HL-60 (cell line): ENCODE measurements around the gene SLC23A2.
A peak's percentile ranks its signal among the peaks of the same experiment; 100 is the strongest.

Experiments used
- DNase-seq, 2 experiments: peaks; one replicate each; pipeline ENCODE4 v3.0.0-alpha.2; 2010 to 2020; ENCODE audit warnings: low read depth in 1 of 2, low spot score in 1 of 2
- H3K27ac ChIP-seq: fragments of 250-450 bp; sonication (Bioruptor Pico); replicated peaks from 2 replicates; pipeline ENCODE4 v1.5.1; 2020; ENCODE audit warnings: mild to moderate bottlenecking, moderate library complexity
- H3K27me3 ChIP-seq: fragments of 250-450 bp; sonication (Bioruptor Pico); 2 replicates; pipeline ENCODE4 v1.5.1; 2021; ENCODE audit warnings: mild to moderate bottlenecking, moderate library complexity; ENCODE audit not compliant: insufficient read depth, poor library complexity, severe bottlenecking
- H3K4me3 ChIP-seq: replicated peaks from 2 replicates; pipeline ENCODE4 v1.5.1; 2011; ENCODE audit warnings: mild to moderate bottlenecking, control low read depth, low read length; ENCODE audit not compliant: insufficient read depth
- GABPA ChIP-seq: IDR thresholded peaks from 2 replicates; pipeline ENCODE4 v1.6.1; 2012; ENCODE audit warnings: low read depth
- POLR2AphosphoS5 ChIP-seq: IDR thresholded peaks from 2 replicates; pipeline ENCODE4 v1.6.1; 2012; ENCODE audit warnings: low read depth
- REST ChIP-seq: IDR thresholded peaks from 2 replicates; pipeline ENCODE4 v1.6.1; 2012; ENCODE audit warnings: low read depth; ENCODE audit not compliant: insufficient replicate concordance
- SPI1 ChIP-seq: IDR thresholded peaks from 2 replicates; pipeline ENCODE4 v1.6.1; 2012; ENCODE audit warnings: low read depth, mild to moderate bottlenecking, borderline replicate concordance
- TF ChIP-seq, protein P1 (sequence below): IDR thresholded peaks from one replicate; pipeline ENCODE4 v1.5.1; 2011; ENCODE audit warnings: low read length, control low read depth, inconsistent platforms; ENCODE audit not compliant: insufficient read depth

SLC23A2 gene

DNA sequence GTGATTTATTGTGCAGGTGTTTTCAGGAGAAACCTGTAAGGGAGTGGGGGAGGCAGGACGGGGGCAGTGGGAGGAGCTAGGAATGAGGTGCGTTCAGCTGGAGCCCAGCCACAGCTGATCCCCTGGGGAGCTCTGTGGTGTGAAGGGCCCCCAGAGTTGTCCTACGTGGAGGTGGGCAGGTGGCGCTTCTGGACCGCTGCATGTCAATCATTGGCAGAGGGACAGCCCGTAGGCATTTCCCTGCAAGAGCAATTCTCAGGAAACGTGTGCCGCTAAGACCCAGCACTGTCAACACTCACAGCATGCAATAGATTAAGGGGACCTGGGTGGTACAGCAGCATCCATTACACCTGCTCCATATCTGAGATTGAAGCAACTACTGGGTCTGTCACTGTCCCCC, 191.6 kb downstream of the SLC23A2 start:
- DNase-seq, result no peak
- Histone ChIP-seq H3K27ac (peak overlapping the region; percentile 99), H3K27me3 (no peaks in the 10 kb centered on the region), H3K4me3 (no peak overlapping the region)
- TF ChIP-seq, protein P1, sequence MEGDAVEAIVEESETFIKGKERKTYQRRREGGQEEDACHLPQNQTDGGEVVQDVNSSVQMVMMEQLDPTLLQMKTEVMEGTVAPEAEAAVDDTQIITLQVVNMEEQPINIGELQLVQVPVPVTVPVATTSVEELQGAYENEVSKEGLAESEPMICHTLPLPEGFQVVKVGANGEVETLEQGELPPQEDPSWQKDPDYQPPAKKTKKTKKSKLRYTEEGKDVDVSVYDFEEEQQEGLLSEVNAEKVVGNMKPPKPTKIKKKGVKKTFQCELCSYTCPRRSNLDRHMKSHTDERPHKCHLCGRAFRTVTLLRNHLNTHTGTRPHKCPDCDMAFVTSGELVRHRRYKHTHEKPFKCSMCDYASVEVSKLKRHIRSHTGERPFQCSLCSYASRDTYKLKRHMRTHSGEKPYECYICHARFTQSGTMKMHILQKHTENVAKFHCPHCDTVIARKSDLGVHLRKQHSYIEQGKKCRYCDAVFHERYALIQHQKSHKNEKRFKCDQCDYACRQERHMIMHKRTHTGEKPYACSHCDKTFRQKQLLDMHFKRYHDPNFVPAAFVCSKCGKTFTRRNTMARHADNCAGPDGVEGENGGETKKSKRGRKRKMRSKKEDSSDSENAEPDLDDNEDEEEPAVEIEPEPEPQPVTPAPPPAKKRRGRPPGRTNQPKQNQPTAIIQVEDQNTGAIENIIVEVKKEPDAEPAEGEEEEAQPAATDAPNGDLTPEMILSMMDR, result no peak
- no peak for TF ChIP-seq GABPA
- TF ChIP-seq SPI1, result no peak
- no peak for TF ChIP-seq POLR2AphosphoS5
- TF ChIP-seq REST, result no peak

DNA sequence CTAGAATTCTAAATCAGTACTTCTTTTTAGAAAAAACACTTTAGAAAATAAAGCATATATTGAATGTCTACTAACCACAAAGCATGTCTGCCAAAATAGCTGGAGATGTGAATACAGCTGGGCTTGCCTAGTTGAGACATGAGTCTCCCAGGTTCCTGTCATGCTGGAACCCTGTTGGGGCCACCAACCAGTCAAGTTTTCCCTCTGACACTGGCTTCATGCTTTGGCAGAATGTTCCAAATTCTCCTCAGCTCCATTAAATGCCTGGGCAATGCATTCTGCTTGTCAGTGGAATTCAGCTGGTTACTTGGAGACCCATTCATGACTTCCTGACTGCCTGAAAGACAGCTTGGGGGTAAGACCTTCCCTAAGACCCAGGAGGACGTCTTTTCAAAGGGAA, 192.4 kb downstream of the SLC23A2 start:
- H3K4me3 ChIP-seq, result no peak overlapping the region
- H3K27me3 ChIP-seq, result no peaks in the 10 kb centered on the region
- peak overlapping the region; percentile 99 for H3K27ac ChIP-seq
- DNase-seq, result peak in 1 of 2 experiments; percentile 65
- peak; percentile 11; the same call in 1 of the 2 replicates for TF ChIP-seq POLR2AphosphoS5
- no peak for TF ChIP-seq GABPA

DNA sequence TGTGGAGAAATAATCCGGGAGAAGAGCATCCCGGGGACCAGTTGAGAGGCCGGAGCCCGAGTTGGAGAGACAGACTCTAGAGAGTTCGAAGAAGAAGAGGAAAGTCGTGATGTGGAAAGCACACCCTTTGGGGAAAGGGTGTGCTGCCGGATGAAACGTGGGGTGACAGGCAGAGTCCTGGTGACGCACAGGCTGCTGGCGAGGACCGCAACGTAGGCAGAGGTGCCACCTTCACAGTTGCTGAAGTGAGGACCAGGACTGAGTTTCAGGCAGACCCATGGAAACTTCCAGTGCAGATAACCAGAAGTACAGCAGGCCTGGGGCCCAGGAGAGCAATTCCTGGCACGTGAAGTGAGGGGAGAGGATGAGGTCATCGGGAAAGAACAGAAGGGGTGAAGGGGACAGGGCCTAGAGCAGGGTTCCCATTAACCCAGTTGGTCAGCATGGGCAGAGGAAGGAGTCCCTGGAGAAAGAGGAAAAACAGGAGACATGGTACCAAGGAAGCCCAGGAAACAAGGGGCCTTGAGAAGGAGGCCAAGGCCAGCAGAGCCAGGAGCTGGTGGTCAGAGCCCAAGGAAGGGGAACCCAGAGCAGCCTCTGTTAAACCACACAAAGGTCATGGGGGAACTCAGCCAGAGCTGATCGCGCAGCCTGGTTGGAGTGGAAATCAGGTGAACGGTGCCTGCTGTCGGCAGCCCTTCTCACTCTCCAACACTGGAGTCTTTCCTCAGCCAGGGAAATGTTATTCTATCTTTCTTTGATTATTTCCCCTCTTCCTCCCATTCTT, 195.5 kb downstream of the SLC23A2 start:
- DNase-seq, result no peak
- no peak overlapping the region for H3K4me3 ChIP-seq
- no peaks in the 10 kb centered on the region for H3K27me3 ChIP-seq
- H3K27ac ChIP-seq, result peak overlapping the region; percentile 23; the same call in 1 of the 2 replicates
- TF ChIP-seq SPI1 (no peak), POLR2AphosphoS5 (0 out of 2 replicates have a peak, but pooled peaks have one; percentile 7)

DNA sequence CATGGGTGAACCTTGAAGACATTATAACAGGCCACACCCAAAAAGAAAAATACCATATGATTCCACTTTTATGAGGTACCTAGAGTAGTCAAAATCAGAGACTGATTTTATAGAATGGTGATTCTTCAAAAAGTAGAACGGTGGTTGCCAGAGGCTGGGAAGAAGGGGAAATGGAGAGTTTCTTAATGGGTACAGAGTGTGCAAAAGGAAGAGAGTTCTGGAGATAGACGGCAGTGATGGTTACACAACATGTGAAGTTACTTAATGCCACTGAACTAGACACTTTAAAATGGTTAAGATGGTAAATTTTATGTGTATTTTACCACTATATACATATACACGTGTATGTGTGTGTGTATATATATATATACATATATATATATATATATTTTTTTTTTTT, 198.8 kb downstream of the SLC23A2 start:
- TF ChIP-seq POLR2AphosphoS5 (no peak), GABPA (no peak), REST (no peak), SPI1 (peak; percentile 59)
- TF ChIP-seq, protein P1, result no peak
- peak in 1 of 2 experiments; percentile 64 for DNase-seq
- Histone ChIP-seq H3K27ac (no peak overlapping the region), H3K4me3 (no peak overlapping the region), H3K27me3 (no peaks in the 10 kb centered on the region)
